ENCODE results near the gene PPM1H.
"Not testable (repeated sequence)": the region's sequence is repeated elsewhere in the genome, so short reads cannot be mapped to it uniquely, and the experiment has no call there.

GRCh38 chr12:62729579-62730544, 205.1 kb downstream of the PPM1H start:
- TF ChIP-seq CTCF, POLR2A (IDR thresholded peaks at IDR 0.05): not testable (repeated sequence)

Measured in heart left ventricle (tissue), 13 donors.